ENCODE results near the gene SLC12A8.

- TF ChIP-seq, protein P1, sequence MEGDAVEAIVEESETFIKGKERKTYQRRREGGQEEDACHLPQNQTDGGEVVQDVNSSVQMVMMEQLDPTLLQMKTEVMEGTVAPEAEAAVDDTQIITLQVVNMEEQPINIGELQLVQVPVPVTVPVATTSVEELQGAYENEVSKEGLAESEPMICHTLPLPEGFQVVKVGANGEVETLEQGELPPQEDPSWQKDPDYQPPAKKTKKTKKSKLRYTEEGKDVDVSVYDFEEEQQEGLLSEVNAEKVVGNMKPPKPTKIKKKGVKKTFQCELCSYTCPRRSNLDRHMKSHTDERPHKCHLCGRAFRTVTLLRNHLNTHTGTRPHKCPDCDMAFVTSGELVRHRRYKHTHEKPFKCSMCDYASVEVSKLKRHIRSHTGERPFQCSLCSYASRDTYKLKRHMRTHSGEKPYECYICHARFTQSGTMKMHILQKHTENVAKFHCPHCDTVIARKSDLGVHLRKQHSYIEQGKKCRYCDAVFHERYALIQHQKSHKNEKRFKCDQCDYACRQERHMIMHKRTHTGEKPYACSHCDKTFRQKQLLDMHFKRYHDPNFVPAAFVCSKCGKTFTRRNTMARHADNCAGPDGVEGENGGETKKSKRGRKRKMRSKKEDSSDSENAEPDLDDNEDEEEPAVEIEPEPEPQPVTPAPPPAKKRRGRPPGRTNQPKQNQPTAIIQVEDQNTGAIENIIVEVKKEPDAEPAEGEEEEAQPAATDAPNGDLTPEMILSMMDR (IDR thresholded peaks at IDR 0.05), result no peak
- TF ChIP-seq POLR2A (IDR thresholded peaks at IDR 0.05), result no peak
Observed at GRCh38 chr3:125035217-125035616, 177.3 kb downstream of the SLC12A8 start.
